K562 (cell line): ENCODE results near the gene AKR1C3. TPM values are rescaled to one million over a fixed set of nuclear protein-coding genes. Genes with fewer than 3 reads are reported as not detected.
A peak's percentile ranks its signal among the peaks of the same experiment; 100 is the strongest.

Experiments
- CGGBP1 ChIP-seq: fragments of 250-450 bp; sonication (Bioruptor Pico); IDR thresholded peaks from 2 replicates; pipeline ENCODE4 v1.9.0; 2021; ENCODE audit warnings: mild to moderate bottlenecking
- CHAMP1 ChIP-seq: fragments of 450-650 bp; IDR thresholded peaks from 2 replicates; pipeline ENCODE4 v1.6.1; 2016; ENCODE audit warnings: mild to moderate bottlenecking
- L3MBTL2 ChIP-seq: fragments of 450-650 bp; IDR thresholded peaks from 2 replicates; pipeline ENCODE4 v1.6.1; 2016; ENCODE audit warnings: mild to moderate bottlenecking, moderate library complexity
- MLLT1 ChIP-seq, 2 experiments: fragments of 450-650 bp; IDR thresholded peaks; 2 replicates each; pipeline ENCODE4 v1.6.1; 2016
- MTA1 ChIP-seq: fragments of 450-650 bp; IDR thresholded peaks from 2 replicates; pipeline ENCODE4 v1.6.1; 2017; ENCODE audit warnings: borderline replicate concordance
- MTF1 ChIP-seq: fragments of 250-450 bp; sonication (Bioruptor Pico); IDR thresholded peaks from 2 replicates; pipeline ENCODE4 v1.9.0; 2021; ENCODE audit warnings: moderate library complexity, mild to moderate bottlenecking, inconsistent platforms, borderline replicate concordance
- NBN ChIP-seq: fragments of 450-650 bp; IDR thresholded peaks from 2 replicates; pipeline ENCODE4 v1.6.1; 2016; ENCODE audit warnings: low read depth, mild to moderate bottlenecking
- POLR2H ChIP-seq: IDR thresholded peaks from 2 replicates; pipeline ENCODE4 v1.6.1; 2016; ENCODE audit warnings: missing genetic modification characterization, low read depth, mild to moderate bottlenecking, control low read depth, missing compliant biosample characterization, moderate library complexity
- REST ChIP-seq, 2 experiments: fragments of 450-650 bp; formaldehyde crosslinking in 1 of 2; IDR thresholded peaks; 2 replicates each; pipeline versions ENCODE4 v1.4.0 to v1.6.1; 2014 to 2020; ENCODE audit warnings: mild to moderate bottlenecking in 2 of 2, borderline replicate concordance in 1 of 2, low read depth in 1 of 2
- TAL1 ChIP-seq: fragments of 450-650 bp; IDR thresholded peaks from 2 replicates; pipeline ENCODE4 v1.6.1; 2016; ENCODE audit warnings: mild to moderate bottlenecking
- TBL1XR1 ChIP-seq, 2 experiments: IDR thresholded peaks; 2 replicates each; pipeline ENCODE4 v1.6.1; 2012; ENCODE audit warnings: improper control_type of control experiment in 2 of 2, low read length in 2 of 2, mild to moderate bottlenecking in 1 of 2
- THRA ChIP-seq: fragments of 450-650 bp; IDR thresholded peaks from 2 replicates; pipeline ENCODE4 v1.6.1; 2017; ENCODE audit warnings: mild to moderate bottlenecking, moderate library complexity
- ZC3H4 ChIP-seq: sonication (generic); formaldehyde crosslinking; IDR thresholded peaks from 2 replicates; pipeline ENCODE4 v1.9.0; 2021; ENCODE audit warnings: missing genetic modification reagents, borderline replicate concordance
- polyA plus RNA-seq, 8 experiments: library from polyadenylated mRNA; depleted of rRNA in 4 of 8; stranded (reverse) in 5 of 8; unstranded in 3 of 8; fragments of >200 nt; fragmentation: Nextera tagmentation in 2 of 8; fragmentation: Illumina TruSeq in 1 of 8; extraction: Ambion mirVana in 2 of 8; extraction: Trizol in 1 of 8; gene quantifications; 2 replicates each; pipeline versions ENCODE4 v1.2.1 to v1.2.3, GENCODE V29; 2011 to 2014; ENCODE audit warnings: inconsistent platforms in 1 of 8, missing spikeins in 1 of 8
- total RNA-seq, 7 experiments: library from RNA; depleted of rRNA in 6 of 7; stranded (reverse); fragments of >200 nt in 6 of 7; fragmentation: Illumina TruSeq in 2 of 7; extraction: Trizol in 2 of 7; gene quantifications; 2 replicates each; pipeline versions ENCODE4 v1.2.1 to v1.2.3, GENCODE V29; 2011 to 2021; ENCODE audit warnings: low replicate concordance in 1 of 7

The AKR1C3 gene
- total and polyA plus RNA-seq, 9 of the 15 experiments (the other 6 are each of a cell fraction or from before 2014, with no cell fraction given), result 4.6 to 20.4 (median 10.1) TPM

GRCh38 chr10:5071411-5072198 lies 22.6 kb upstream of the AKR1C3 start (continued):
- TF ChIP-seq REST (IDR thresholded peaks at IDR 0.05; ENCODE audit: borderline replicate concordance) (peak; percentile 60), REST (CRISPR knock-in tag; IDR thresholded peaks at IDR 0.05; ENCODE audit: low read depth) (no peak), MLLT1 (IDR thresholded peaks at IDR 0.05) (peak in 1 of 2 experiments; percentile 71; a peak in 3 of 4 replicates), NBN (peak; percentile 94), L3MBTL2 (peak; percentile 92), ZC3H4 (CRISPR knock-in tag) (no peak), MTA1 (peak; percentile 67; the same call in 1 of the 2 replicates), TBL1XR1 (IDR thresholded peaks at IDR 0.05; ENCODE audit: low read length in 2 of 2) (peak; percentile 73 to 91; a peak in 3 of 4 replicates), CGGBP1 (CRISPR knock-in tag) (no peak), TAL1 (peak; percentile 71), THRA (peak; percentile 85), CHAMP1 (peak; percentile 78; the same call in 1 of the 2 replicates), MTF1 (CRISPR knock-in tag) (no peak), POLR2H (tag) (peak; percentile 55; the same call in 1 of the 2 replicates)
